Neural cell (in vitro differentiated cells): ENCODE data around the gene CEBPZ.

ENCODE experiments used
- CTCF ChIP-seq: fragments of 450-650 bp; IDR thresholded peaks from 2 replicates; pipeline ENCODE4 v1.5.1; 2014; ENCODE audit warnings: antibody characterized with exemption, mild to moderate bottlenecking, moderate library complexity; ENCODE audit not compliant: poor library complexity, severe bottlenecking
- EZH2 ChIP-seq: fragments of 200-600, 300-800 bp; shearing (Covaris generic), sonication (generic); IDR thresholded peaks from 2 replicates; pipeline ENCODE4 v1.6.1; 2014; ENCODE audit warnings: antibody characterized with exemption, low read length, borderline replicate concordance, mild to moderate bottlenecking; ENCODE audit not compliant: insufficient read depth, poor library complexity, severe bottlenecking

- TF ChIP-seq EZH2 (no peak), CTCF (no peak)
Measured at GRCh38 chr2:37223131-37223530, 8.3 kb downstream of the CEBPZ start.
